Endothelial cell of umbilical vein (primary cell): ENCODE measurements around the gene TRAF1. TPM values are rescaled to one million over a fixed set of nuclear protein-coding genes. Genes with fewer than 3 reads are reported as not detected.

ENCODE experiments used
- BruUV-seq: library from RNA; stranded (reverse); fragments of 400-500 nt; replicated peaks from 2 replicates; lab custom pipeline; 2021; lab: Mats Ljungman, UMichigan
- CTCF ChIA-PET: fragments of 300-600, 350-600 bp; sonication (Branson Sonifier 250); formaldehyde crosslinking; loops from one replicate; lab custom pipeline; 2021; ENCODE audit warnings: antibody characterized with exemption, inconsistent platforms; lab: Charles Lee
- POLR2A ChIA-PET: fragments of 300-600, 350-600 bp; sonication (Branson Sonifier 250); formaldehyde crosslinking; loops from one replicate; lab custom pipeline; 2021; ENCODE audit warnings: antibody characterized with exemption, inconsistent platforms; lab: Charles Lee
- DNase-seq: peaks from one replicate; pipeline ENCODE4 v3.0.0-alpha.2; 2011; ENCODE audit warnings: low read depth, low spot score
- FAIRE-seq: peaks from 2 replicates; lab custom pipeline; 2011; peaks lifted over from hg19 to GRCh38; lab: Jason Lieb, UNC
- H2AFZ ChIP-seq: 2 replicates; pipeline ENCODE4 v1.6.0; 2012; ENCODE audit warnings: low read depth, low read length, control low read depth, inconsistent platforms
- H3K27ac ChIP-seq: 2 replicates; pipeline ENCODE4 v1.5.1; 2011; ENCODE audit warnings: low read depth, mild to moderate bottlenecking, control low read depth, low read length, moderate library complexity; ENCODE audit not compliant: insufficient read depth
- H3K27me3 ChIP-seq, 2 experiments: 2 replicates each; pipeline versions ENCODE4 v1.6.0 to v1.6.1; 2011; ENCODE audit warnings: low read length in 2 of 2, mixed read lengths in 1 of 2; ENCODE audit not compliant: control insufficient read depth in 2 of 2, insufficient read depth in 2 of 2
- H3K36me3 ChIP-seq, 2 experiments: 2 replicates in 1 of 2; 3 replicates in 1 of 2; pipeline ENCODE4 v1.5.1; 2011; ENCODE audit warnings: low read length in 2 of 2, mild to moderate bottlenecking in 1 of 2, moderate library complexity in 1 of 2; ENCODE audit not compliant: control insufficient read depth in 2 of 2, insufficient read depth in 2 of 2; ENCODE audit errors: extremely low read depth in 1 of 2
- H3K4me1 ChIP-seq: 3 replicates; pipeline ENCODE4 v1.5.1; 2011; ENCODE audit warnings: mild to moderate bottlenecking, low read length; ENCODE audit not compliant: control insufficient read depth, insufficient read depth; ENCODE audit errors: extremely low read depth
- H3K4me2 ChIP-seq: 2 replicates; pipeline ENCODE4 v1.6.1; 2011; ENCODE audit warnings: low read length, control low read depth, mixed read lengths; ENCODE audit not compliant: insufficient read depth
- H3K4me3 ChIP-seq, 3 experiments: fragments of 200-600 bp in 1 of 3; sonication (generic), shearing (Covaris generic) in 1 of 3; replicated peaks in 1 of 3; 2 replicates each; pipeline ENCODE4 v1.5.1; 2011 to 2016; ENCODE audit warnings: control low read depth in 3 of 3, low read length in 3 of 3, mild to moderate bottlenecking in 2 of 3, inconsistent platforms in 1 of 3, low read depth in 1 of 3, moderate library complexity in 1 of 3; ENCODE audit not compliant: insufficient read depth in 1 of 3
- H3K79me2 ChIP-seq: 2 replicates; pipeline ENCODE4 v1.6.0; 2012; ENCODE audit warnings: low read length, inconsistent platforms; ENCODE audit not compliant: control insufficient read depth, insufficient read depth
- H3K9ac ChIP-seq: replicated peaks from 2 replicates; pipeline ENCODE3; 2011; ENCODE audit warnings: low read length, control low read depth; ENCODE audit not compliant: insufficient read depth; ENCODE audit errors: extremely low read depth
- H3K9me1 ChIP-seq: replicated peaks from 3 replicates; pipeline ENCODE4 v1.6.0; 2011; ENCODE audit warnings: mild to moderate bottlenecking, low read length; ENCODE audit not compliant: control insufficient read depth, insufficient read depth; ENCODE audit errors: extremely low read depth
- H3K9me3 ChIP-seq: replicated peaks from 2 replicates; pipeline ENCODE4 v1.5.1; 2012; ENCODE audit warnings: low read length, inconsistent platforms; ENCODE audit not compliant: control insufficient read depth, insufficient read depth
- H4K20me1 ChIP-seq: replicated peaks from 2 replicates; pipeline ENCODE3; 2011; ENCODE audit warnings: mild to moderate bottlenecking, low read length; ENCODE audit not compliant: control insufficient read depth, insufficient read depth; ENCODE audit errors: extremely low read depth
- CTCF ChIP-seq, 2 donors: IDR thresholded peaks; 1 replicate in 1 of 2; 2 replicates in 1 of 2; pipeline ENCODE4 v1.5.1; 2011; ENCODE audit warnings: low read length in 2 of 2, mild to moderate bottlenecking in 2 of 2, moderate library complexity in 2 of 2, control low read depth in 1 of 2, inconsistent platforms in 1 of 2, low read depth in 1 of 2; ENCODE audit not compliant: insufficient read depth in 1 of 2; ENCODE audit errors: extremely low read depth in 1 of 2
- EZH2 ChIP-seq: IDR thresholded peaks from 2 replicates; pipeline ENCODE4 v1.6.1; 2012; ENCODE audit warnings: borderline replicate concordance, low read depth, mild to moderate bottlenecking, moderate library complexity, low read length, inconsistent platforms; ENCODE audit not compliant: severe bottlenecking
- FOS ChIP-seq: IDR thresholded peaks from 2 replicates; pipeline ENCODE4 v1.6.1; 2011; ENCODE audit warnings: mild to moderate bottlenecking, low read length, moderate library complexity, borderline replicate concordance; ENCODE audit not compliant: insufficient read depth
- GATA2 ChIP-seq: IDR thresholded peaks from 2 replicates; pipeline ENCODE4 v1.7.0; 2011; ENCODE audit warnings: low read depth, mild to moderate bottlenecking, moderate library complexity, mixed read lengths, low read length; ENCODE audit not compliant: insufficient read length, insufficient read depth
- JUN ChIP-seq: IDR thresholded peaks from 2 replicates; pipeline ENCODE4 v1.6.1; 2011; ENCODE audit warnings: borderline replicate concordance, low read depth; ENCODE audit not compliant: insufficient read length, insufficient read depth
- MAX ChIP-seq: IDR thresholded peaks from 2 replicates; pipeline ENCODE4 v1.6.1; 2011; ENCODE audit not compliant: insufficient read depth, insufficient read length
- MYC ChIP-seq: IDR thresholded peaks from one replicate; pipeline ENCODE4 v1.6.1; 2011; ENCODE audit warnings: mild to moderate bottlenecking, low read depth, low read length
- POLR2A ChIP-seq: IDR thresholded peaks from 2 replicates; pipeline ENCODE4 v1.6.1; 2012; ENCODE audit warnings: low read depth, mild to moderate bottlenecking, control low read depth, low read length
- POLR2AphosphoS5 ChIP-seq: IDR thresholded peaks from 2 replicates; pipeline ENCODE4 v1.6.1; 2012; ENCODE audit warnings: low read depth, mild to moderate bottlenecking, control low read depth, low read length, moderate library complexity; ENCODE audit not compliant: insufficient read depth
- dilution Hi-C: fragments of 300-500 bp; cut with MboI; formaldehyde crosslinking; loops from one replicate; pipeline ENCODE4 v1.15.0; 2019; ENCODE audit warnings: low sequenced_read_pairs; ENCODE audit not compliant: extremely low pct_ligation_motif_present
- intact Hi-C: fragments of 100-400 bp; cut with micrococcal nuclease; formaldehyde crosslinking; loops from one replicate; pipeline ENCODE4 v1.10.0; 2022
- polyA plus RNA-seq, 4 experiments: library from polyadenylated mRNA; depleted of rRNA in 3 of 4; stranded (reverse) in 3 of 4; unstranded in 1 of 4; fragments of >200 nt; gene quantifications; 2 replicates each; pipeline versions ENCODE4 v1.2.1 to v1.2.3, GENCODE V29; 2011 to 2012; ENCODE audit warnings: missing spikeins in 1 of 4
- total RNA-seq: library from RNA; stranded (reverse); gene quantifications from 2 replicates; pipeline ENCODE4 v1.2.3, GENCODE V29; 2021

Gene TRAF1
- total and polyA plus RNA-seq, 2 donors (not counting 3 experiments of a cell fraction or from before 2014, with no cell fraction given) = 2.0 to 2.6 TPM

- ChIA-PET CTCF (no interaction called here), POLR2A (no interaction called here)
- H3K27me3 ChIP-seq = no peaks in the 10 kb centered on the region
- no peak for TF ChIP-seq MAX
- TF ChIP-seq JUN = no peak
- TF ChIP-seq FOS = no peak
- no peak for TF ChIP-seq POLR2AphosphoS5
- TF ChIP-seq GATA2 = no peak
- TF ChIP-seq MYC = no peak
- TF ChIP-seq EZH2 = no peak
- TF ChIP-seq POLR2A = no peak
- no peak for TF ChIP-seq CTCF (IDR thresholded peaks at IDR 0.05; ENCODE audit: extremely low read depth in 1 of 2, insufficient read depth in 1 of 2, low read depth in 1 of 2, low read length in 2 of 2)
- H4K20me1 ChIP-seq = no peaks in the 10 kb centered on the region
- no peak overlapping the region for H2AFZ ChIP-seq
- DNase-seq = no peak
- H3K9me1 ChIP-seq = no peaks in the 10 kb centered on the region
- no peak for FAIRE-seq
- H3K4me3 ChIP-seq = no peak overlapping the region
- H3K4me1 ChIP-seq = peaks cover 8% of the 10 kb centered on the region
- intact Hi-C loops = no loop called here
- no TSS peak for BruUV-seq
- no peak overlapping the region for H3K9ac ChIP-seq
- no peaks in the 10 kb centered on the region for H3K79me2 ChIP-seq
- H3K36me3 ChIP-seq = no peaks in the 10 kb centered on the region
- no peak overlapping the region for H3K4me2 ChIP-seq
- no peaks in the 10 kb centered on the region for H3K9me3 ChIP-seq
- dilution Hi-C loops = no loop called here
- no peak overlapping the region for H3K27ac ChIP-seq
These were observed 4.9 kb downstream of the TRAF1 start for GRCh38 chr9:120921661-120922181.
